ENCODE measurements around the gene NECAP2.

DNA sequence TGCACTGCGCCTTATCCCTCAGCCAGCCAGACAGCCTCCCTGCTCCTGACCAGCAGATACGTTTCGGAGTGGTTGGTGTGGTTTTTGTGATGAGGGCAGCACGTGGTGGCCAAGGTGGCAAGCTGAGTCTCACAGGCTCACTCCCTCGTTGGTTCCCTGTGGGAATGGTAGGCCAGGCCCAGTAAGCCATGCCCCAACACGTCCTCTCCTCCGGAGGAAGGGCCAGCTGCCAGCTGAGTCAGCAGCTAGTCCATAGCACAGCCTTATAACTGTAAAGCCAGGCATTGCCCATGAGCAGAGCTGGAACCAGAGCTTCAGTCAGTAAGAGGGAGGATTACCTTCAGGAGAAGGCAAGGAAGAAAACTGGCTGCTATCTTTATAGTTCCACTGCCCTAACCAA is 43.9 kb upstream of the NECAP2 start:
- TF ChIP-seq EP300 (IDR thresholded peaks at IDR 0.05): no peak
- TF ChIP-seq, protein P1, sequence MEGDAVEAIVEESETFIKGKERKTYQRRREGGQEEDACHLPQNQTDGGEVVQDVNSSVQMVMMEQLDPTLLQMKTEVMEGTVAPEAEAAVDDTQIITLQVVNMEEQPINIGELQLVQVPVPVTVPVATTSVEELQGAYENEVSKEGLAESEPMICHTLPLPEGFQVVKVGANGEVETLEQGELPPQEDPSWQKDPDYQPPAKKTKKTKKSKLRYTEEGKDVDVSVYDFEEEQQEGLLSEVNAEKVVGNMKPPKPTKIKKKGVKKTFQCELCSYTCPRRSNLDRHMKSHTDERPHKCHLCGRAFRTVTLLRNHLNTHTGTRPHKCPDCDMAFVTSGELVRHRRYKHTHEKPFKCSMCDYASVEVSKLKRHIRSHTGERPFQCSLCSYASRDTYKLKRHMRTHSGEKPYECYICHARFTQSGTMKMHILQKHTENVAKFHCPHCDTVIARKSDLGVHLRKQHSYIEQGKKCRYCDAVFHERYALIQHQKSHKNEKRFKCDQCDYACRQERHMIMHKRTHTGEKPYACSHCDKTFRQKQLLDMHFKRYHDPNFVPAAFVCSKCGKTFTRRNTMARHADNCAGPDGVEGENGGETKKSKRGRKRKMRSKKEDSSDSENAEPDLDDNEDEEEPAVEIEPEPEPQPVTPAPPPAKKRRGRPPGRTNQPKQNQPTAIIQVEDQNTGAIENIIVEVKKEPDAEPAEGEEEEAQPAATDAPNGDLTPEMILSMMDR (IDR thresholded peaks at IDR 0.05): no peak
